T-helper 2 cell treated with Interferon-gamma antibody and Interleukin-4, amounts not matched to agents 100 ng/mL and 5 ng/mL, for 36 hours (primary cell): ENCODE measurements around the gene UGT1A8. TPM values are rescaled to one million over a fixed set of nuclear protein-coding genes. Genes with fewer than 3 reads are reported as not detected.
"Not testable (repeated sequence)": the region's sequence is repeated elsewhere in the genome, so short reads cannot be mapped to it uniquely, and the experiment has no call there.

Experiments used
- intact Hi-C: fragments of 100-400 bp; cut with micrococcal nuclease; formaldehyde crosslinking; loops from one replicate; pipeline ENCODE4 v1.15.1; 2023
- total RNA-seq: library from RNA; stranded (reverse); gene quantifications from 2 replicates; pipeline ENCODE4 v1.2.3, GENCODE V29; 2022

The UGT1A8 gene
- total RNA-seq, 1 donor from 2014 or later = not detected

GRCh38 chr2:233686928-233687327, 69.5 kb downstream of the UGT1A8 start:
- intact Hi-C loops = no loop called here

GRCh38 chr2:233688341-233688740, 70.9 kb downstream of the UGT1A8 start:
- intact Hi-C loops = no loop called here

- intact Hi-C loops = no loop called here
Observed at GRCh38 chr2:233689031-233689430, 71.6 kb downstream of the UGT1A8 start.

- intact Hi-C loops = no loop called here
Observed at GRCh38 chr2:233689501-233689900, 72.1 kb downstream of the UGT1A8 start.

DNA sequence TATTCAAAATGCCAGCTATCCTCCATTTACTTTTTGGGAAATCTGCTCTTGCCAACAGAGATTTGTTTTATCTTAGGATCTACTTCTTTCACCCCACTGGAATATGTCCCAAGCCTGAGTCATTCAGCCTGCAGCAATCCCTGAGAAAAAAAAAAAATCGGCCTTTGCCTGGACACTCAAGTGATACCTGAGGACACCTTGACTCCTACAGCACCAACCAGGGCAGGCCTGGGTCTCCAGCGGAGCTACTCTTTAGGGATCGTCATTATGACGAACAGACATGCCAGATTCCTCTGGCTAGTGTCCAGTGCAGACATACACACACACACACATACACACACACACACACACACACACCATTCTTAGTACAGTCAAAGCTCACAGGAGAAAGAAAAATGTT, 73.0 kb downstream of the UGT1A8 start:
- intact Hi-C loops = no loop called here

DNA sequence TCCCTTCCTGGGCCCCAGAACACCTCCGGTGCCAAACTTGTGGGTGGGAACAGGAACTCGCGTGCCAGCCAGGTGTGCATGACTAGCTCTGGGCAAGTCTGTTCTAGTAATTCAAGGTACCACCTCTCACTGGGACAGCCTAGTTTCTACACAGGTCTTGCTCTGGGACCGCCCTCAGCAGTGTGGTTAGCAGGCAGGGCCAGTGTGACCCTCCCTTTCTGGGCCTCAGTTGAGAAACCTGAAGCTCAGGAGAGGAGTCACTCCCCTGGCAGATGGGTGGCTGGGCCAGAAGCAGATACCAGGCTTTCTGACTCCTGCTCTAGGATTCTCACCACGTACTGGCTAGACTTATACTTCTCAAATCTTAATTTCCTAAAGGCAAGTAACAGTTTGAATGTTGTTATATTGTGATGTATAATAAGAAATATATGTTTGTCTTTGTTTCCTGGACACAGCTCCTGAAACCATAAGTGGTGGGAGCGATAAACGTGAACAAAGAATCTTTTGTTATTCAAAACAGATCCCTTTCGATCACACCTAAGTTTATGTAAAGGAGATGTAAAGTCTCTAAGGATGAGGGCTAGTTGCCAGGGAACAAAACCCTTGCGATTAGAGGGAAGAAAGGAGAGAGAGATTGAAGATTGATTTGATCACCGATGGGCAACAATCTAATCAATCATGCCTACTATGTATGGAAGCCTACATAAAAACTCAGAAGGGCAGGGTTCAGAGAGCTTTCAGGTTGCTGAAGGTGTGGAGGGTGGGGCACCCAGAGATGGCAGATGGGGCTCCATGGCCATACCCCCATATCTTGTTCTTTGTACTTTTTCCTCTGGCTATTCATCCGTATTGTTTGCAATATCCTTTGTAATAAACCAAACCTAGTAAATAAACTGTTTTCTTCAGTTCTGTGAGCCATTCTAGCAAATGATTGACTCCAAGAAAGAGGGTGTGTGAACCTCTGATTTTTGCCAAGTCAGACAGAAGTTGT, 74.3 kb downstream of the UGT1A8 start:
- intact Hi-C loops = no loop called here

- intact Hi-C loops = no loop called here
Observed at GRCh38 chr2:233692648-233693047, 75.2 kb downstream of the UGT1A8 start, which contains the start of gene UGT1A6. TSS of gene UGT1A6 (plus strand) at chr2:233692890. CDS start at chr2:233693005, 115 bp downstream.

DNA sequence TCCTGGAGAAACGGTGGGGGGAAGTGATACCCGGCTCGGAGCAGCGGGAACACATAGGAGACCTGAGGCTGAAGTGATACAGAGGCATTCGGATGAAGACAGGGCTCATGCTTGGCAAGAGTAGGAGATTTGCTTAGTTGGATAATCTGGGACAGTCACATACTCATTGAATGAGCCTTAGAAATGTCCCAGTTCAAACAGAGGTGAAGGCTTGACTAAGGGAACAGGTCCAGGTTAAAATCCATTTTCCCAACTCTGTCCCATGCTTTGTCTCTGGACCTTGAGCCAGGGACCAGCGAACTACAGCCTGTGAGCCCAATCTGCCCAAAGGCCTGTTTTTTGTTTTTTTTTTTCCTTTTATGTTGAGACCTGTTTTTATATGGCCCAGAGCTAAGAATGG, 76.5 kb downstream of the UGT1A8 start:
- intact Hi-C loops = no loop called here

- intact Hi-C loops = no loop called here
Observed at GRCh38 chr2:233698740-233699139, 81.3 kb downstream of the UGT1A8 start.

- intact Hi-C loops = no loop called here
Observed at GRCh38 chr2:233699424-233700027, 82.1 kb downstream of the UGT1A8 start.

- intact Hi-C loops = no loop called here
Observed at GRCh38 chr2:233700028-233700635, 82.7 kb downstream of the UGT1A8 start.

DNA sequence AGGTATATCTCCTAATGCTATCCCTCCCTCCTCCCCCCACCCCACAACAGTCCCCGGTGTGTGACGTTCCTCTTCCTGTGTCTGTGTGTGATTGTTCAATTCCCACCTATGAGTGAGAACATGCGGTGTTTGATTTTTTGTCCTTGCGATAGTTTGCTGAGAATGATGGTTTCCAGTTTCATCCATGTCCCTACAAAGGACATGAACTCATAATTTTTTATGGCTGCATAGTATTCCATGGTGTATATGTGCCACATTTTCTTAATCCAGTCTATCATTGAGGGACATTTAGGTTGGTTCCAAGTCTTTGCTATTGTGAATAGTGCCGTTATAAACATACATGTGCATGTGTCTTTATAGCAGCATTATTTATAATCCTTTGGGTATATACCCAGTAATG, 83.4 kb downstream of the UGT1A8 start:
- intact Hi-C loops = not testable (repeated sequence)

- intact Hi-C loops = no loop called here
Observed at GRCh38 chr2:233702238-233702637, 84.8 kb downstream of the UGT1A8 start.

GRCh38 chr2:233705911-233706506, 88.6 kb downstream of the UGT1A8 start:
- intact Hi-C loops = no loop called here

DNA sequence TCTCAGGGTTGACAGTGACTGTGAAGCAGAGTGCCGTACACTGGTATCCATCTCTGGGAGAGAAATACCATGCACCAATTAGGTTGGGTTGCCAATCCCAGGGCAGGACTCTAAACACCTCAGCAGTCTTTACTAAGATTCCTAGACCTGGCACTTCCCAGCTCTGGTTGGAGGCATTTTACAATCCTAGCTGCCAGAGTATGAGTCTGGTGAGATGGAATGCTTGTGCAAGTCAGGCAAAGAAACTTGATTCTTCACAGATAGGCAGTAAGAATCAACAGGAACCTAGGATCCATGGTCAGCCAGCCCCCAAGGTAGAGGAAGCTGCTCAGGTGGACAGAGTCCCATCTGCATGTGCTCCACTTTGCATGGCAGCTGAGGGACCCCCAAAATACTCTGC, 89.3 kb downstream of the UGT1A8 start:
- intact Hi-C loops = no loop called here

DNA sequence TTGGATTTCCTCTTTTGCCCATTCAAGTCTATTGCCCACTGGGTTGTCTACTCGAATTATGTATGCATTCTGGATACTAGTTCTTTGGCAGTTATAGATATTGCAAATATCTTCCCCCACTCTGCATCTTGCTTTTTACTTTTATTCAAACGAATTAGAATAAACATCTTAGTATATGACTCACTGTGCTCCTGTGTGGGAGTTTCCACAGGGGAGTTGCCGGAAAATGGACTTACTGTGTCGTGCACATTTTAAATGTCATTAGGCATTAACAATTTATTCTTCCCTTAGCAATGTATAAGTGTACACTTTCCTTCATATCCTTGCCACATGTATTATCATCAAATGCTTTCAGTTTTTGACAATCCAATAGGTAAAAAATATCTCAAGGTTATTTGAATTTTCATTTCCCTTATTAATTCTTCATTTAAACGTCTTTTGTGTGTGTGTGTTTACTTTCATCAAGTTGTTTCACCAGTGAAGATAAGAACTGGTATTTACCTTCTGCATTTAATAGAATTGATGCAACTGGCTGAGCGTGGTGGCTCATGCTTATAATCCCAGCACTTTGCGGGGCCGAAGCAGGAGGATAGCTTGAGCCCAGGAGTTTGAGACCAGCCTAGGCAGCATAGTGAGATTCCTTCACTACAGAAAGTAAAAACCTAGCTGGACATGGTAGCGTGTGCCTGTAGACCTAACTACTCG, 90.7 kb downstream of the UGT1A8 start:
- intact Hi-C loops = no loop called here

- intact Hi-C loops = no loop called here
Observed at GRCh38 chr2:233708942-233709341, 91.5 kb downstream of the UGT1A8 start.

GRCh38 chr2:233711312-233712008, 94.0 kb downstream of the UGT1A8 start:
- intact Hi-C loops = no loop called here

GRCh38 chr2:233712611-233713261, 95.3 kb downstream of the UGT1A8 start, which contains the start of gene UGT1A5:
TSS of gene UGT1A5 (plus strand) at chr2:233712907. CDS start at chr2:233712992, 85 bp downstream.
- intact Hi-C loops = no loop called here

DNA sequence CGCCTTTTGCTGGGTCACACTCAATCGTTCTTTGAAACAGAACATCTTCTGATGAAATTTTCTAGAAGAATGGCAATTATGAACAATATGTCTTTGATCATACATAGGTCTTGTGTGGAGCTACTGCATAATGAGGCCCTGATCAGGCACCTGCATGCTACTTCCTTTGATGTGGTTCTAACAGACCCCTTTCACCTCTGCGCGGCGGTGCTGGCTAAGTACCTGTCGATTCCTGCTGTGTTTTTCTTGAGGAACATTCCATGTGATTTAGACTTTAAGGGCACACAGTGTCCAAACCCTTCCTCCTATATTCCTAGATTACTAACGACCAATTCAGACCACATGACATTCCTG, 95.8 kb downstream of the UGT1A8 start:
- intact Hi-C loops = no loop called here
